Thoracic aorta (tissue), 2 donors: ENCODE results near the gene RPS24. TPM values are rescaled to one million over a fixed set of nuclear protein-coding genes. Genes with fewer than 3 reads are reported as not detected.

Source experiments
- ATAC-seq: fragments of 150-250 bp; one replicate; pipeline ENCODE4 v1.8.0; 2017; ENCODE audit warnings: low read depth; ENCODE audit not compliant: insufficient number of reproducible peaks, low FRiP score
- DNase-seq: peaks from one replicate; pipeline ENCODE4 v3.0.0-alpha.2; 2020; ENCODE audit warnings: low spot score
- H3K27ac ChIP-seq, 2 donors: fragments of 200-600 bp; sonication (generic); 1 replicate in 1 of 2; 2 replicates in 1 of 2; pipeline ENCODE4 v1.5.1; 2016; ENCODE audit warnings: mild to moderate bottlenecking in 2 of 2, moderate library complexity in 2 of 2
- H3K27me3 ChIP-seq: fragments of 200-600 bp; sonication (generic); replicated peaks from 2 replicates; pipeline ENCODE4 v1.6.0; 2016; ENCODE audit warnings: mild to moderate bottlenecking; ENCODE audit not compliant: insufficient read depth
- H3K36me3 ChIP-seq: fragments of 200-600 bp; sonication (generic); one replicate; pipeline ENCODE4 v1.5.1; 2016
- H3K4me1 ChIP-seq, 2 donors: fragments of 200-600 bp; sonication (generic); 1 replicate in 1 of 2; 2 replicates in 1 of 2; pipeline versions ENCODE4 v1.5.1 to v1.6.0; 2016; ENCODE audit warnings: low read depth in 2 of 2, mild to moderate bottlenecking in 1 of 2; ENCODE audit not compliant: control insufficient read depth in 1 of 2
- H3K4me3 ChIP-seq: fragments of 200-600 bp; sonication (generic); 2 replicates; pipeline ENCODE4 v1.5.1; 2016; ENCODE audit warnings: mild to moderate bottlenecking
- H3K9me3 ChIP-seq: fragments of 200-600 bp; sonication (generic); 2 replicates; pipeline ENCODE4 v1.5.1; 2016
- CTCF ChIP-seq: fragments of 200-600 bp; sonication (generic); IDR thresholded peaks from one replicate; pipeline ENCODE4 v1.5.1; 2019; ENCODE audit warnings: antibody characterized with exemption
- total RNA-seq, 2 donors: library from RNA; depleted of rRNA; stranded (reverse); fragments of >200 nt; gene quantifications; one replicate each; pipeline versions ENCODE4 v1.1.0 to v1.2.3, GENCODE V29; 2016

The RPS24 gene
- total RNA-seq, 2 donors from 2014 or later = 1,219 to 1,252 TPM

DNA sequence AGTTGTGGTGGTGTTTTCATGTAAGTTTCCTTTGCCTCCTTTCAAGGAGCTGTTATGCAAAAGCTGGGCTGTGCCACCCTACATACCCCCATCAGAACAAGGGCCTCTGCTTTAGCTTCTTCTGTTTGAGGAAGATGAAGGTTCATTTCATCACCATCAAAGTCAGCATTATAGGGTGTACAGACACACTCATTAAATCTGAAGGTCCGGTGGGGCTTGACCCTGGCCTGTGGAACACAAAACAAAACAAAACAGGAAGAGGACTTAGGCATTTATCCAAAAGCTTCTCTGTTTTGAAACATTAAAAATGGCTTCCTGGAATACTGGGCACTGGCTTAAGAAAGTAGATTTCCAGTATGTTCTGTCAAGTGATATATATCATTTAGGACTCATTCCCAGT is 20.1 kb upstream of the RPS24 start:
- Histone ChIP-seq H3K36me3 (peaks cover 61% of the 10 kb centered on the region), H3K4me1 (no peaks in the 10 kb centered on the region), H3K27ac (no peak overlapping the region), H3K4me3 (no peak overlapping the region), H3K9me3 (no peaks in the 10 kb centered on the region), H3K27me3 (no peaks in the 10 kb centered on the region)
- DNase-seq (no peak), ATAC-seq (no peak)
- TF ChIP-seq CTCF = no peak

DNA sequence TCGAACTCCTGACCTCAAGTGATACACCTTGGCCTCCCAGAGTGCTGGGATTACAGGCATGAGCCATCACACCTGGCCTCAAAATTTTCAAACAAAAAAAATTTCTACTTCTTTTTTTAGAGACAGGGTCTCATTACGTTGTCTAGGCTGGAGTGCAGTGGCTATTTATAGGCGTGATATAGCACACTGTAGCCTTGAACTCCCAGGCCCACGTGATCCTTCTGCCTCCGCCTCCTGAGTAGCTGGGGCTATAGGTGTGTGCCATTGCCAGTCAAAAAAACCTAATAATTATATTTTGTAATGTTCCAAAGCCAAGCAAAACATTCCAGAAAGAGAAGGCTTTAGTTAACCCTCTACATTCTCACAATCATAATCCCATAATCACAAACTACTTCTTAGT is 18.1 kb upstream of the RPS24 start:
- no peaks in the 10 kb centered on the region for H3K9me3 ChIP-seq
- no peak for TF ChIP-seq CTCF
- H3K4me3 ChIP-seq = no peak overlapping the region
- no peaks in the 10 kb centered on the region for H3K4me1 ChIP-seq
- no peak overlapping the region for H3K27ac ChIP-seq
- no peaks in the 10 kb centered on the region for H3K27me3 ChIP-seq
- DNase-seq (no peak), ATAC-seq (no peak)
- H3K36me3 ChIP-seq = peaks cover 64% of the 10 kb centered on the region

- H3K36me3 ChIP-seq = peaks cover 63% of the 10 kb centered on the region
Measured at GRCh38 chr10:78017856-78018255, 15.8 kb upstream of the RPS24 start.

GRCh38 chr10:78019264-78019663 is 14.4 kb upstream of the RPS24 start:
- Histone ChIP-seq H3K9me3 (no peaks in the 10 kb centered on the region), H3K27ac (no peak overlapping the region), H3K4me3 (no peak overlapping the region), H3K27me3 (no peaks in the 10 kb centered on the region), H3K4me1 (no peaks in the 10 kb centered on the region), H3K36me3 (peaks cover 68% of the 10 kb centered on the region)
- ATAC-seq = no peak
- DNase-seq = no peak
- TF ChIP-seq CTCF = no peak

More at GRCh38 chr10:78017856-78018255, 15.8 kb upstream of the RPS24 start:
- no peak for ATAC-seq
- Histone ChIP-seq H3K27me3 (no peaks in the 10 kb centered on the region), H3K27ac (no peak overlapping the region), H3K9me3 (no peaks in the 10 kb centered on the region), H3K4me1 (no peaks in the 10 kb centered on the region), H3K4me3 (no peak overlapping the region)
- no peak for TF ChIP-seq CTCF
- DNase-seq = no peak

DNA sequence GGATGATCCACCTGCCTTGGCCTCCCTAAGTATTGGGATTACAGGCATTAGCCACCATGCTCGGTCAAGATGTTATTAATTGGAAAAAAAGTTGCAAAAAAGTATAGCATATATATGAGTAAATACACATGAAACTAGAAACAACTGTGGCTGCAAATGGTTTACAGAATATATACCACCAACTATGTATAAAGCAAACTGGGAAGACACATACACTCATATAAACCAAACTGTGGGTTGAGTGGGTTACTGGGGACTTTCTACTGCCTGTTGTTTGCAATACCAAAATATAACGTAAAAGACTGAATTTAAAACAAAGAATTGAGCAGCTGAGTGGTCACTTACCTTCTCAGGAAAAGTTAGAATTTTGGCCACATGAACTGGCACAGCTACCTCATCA is 12.5 kb upstream of the RPS24 start:
- peaks cover 80% of the 10 kb centered on the region for H3K36me3 ChIP-seq

More for the DNA sequence above, 12.5 kb upstream of the RPS24 start:
- H3K4me3 ChIP-seq = no peak overlapping the region
- no peak overlapping the region for H3K27ac ChIP-seq
- ATAC-seq = no peak
- no peaks in the 10 kb centered on the region for H3K4me1 ChIP-seq
- TF ChIP-seq CTCF = no peak
- no peaks in the 10 kb centered on the region for H3K9me3 ChIP-seq
- H3K27me3 ChIP-seq = no peaks in the 10 kb centered on the region
- DNase-seq = no peak
